ENCODE measurements around the gene SHB.

GRCh38 chr9:37876376-37876775 is 192.7 kb downstream of the SHB start:
- no peak for TF ChIP-seq POLR2A (IDR thresholded peaks at IDR 0.05)
- no peak for TF ChIP-seq CTCF (IDR thresholded peaks at IDR 0.05)

Measured in thyroid gland (tissue), 4 donors.